ENCODE data around the gene ETV3. TPM values are rescaled to one million over a fixed set of nuclear protein-coding genes. Genes with fewer than 3 reads are reported as not detected.

The ETV3 gene
- total and polyA plus RNA-seq, 3 experiments from 2014 or later = 10.0 to 26.4 (median 24.8) TPM

DNA sequence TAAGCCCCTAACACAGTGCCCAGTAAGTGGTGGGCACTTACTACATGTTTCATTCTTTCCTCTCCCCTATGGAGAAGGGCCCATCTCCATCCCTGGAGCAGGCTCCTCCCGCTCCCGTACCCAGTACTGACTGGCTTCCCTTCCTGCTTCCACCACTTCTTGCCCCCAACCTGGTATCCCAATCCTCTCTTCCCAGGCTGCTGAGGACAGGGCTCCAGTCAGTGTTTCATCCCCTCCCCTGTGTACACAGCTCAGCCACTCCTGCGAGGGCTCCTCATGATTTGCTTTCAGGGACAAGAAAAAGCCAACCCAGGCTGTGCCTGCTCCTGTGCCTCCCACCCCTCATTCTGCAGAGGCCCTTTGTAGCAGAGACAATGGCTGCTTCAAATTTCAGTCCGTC is 20.8 kb upstream of the ETV3 start:
- no peaks in the 10 kb centered on the region for H3K9me3 ChIP-seq (ENCODE audit: low read length)
- H3K9me3 Mint-ChIP-seq = no peaks in the 10 kb centered on the region
- H3K36me3 Mint-ChIP-seq = no peaks in the 10 kb centered on the region
- ChIA-PET CTCF (interaction anchor here (14.4 kb wide), 1 partner anchor 71 kb away, joined by 306 read pairs; no protein-coding TSS in a partner anchor), POLR2A (no interaction called here)
- H3K4me1 Mint-ChIP-seq = peaks cover 14 to 25% (median 16%) of the 10 kb centered on the region in 3 donors
- H3K4me1 ChIP-seq (ENCODE audit: insufficient read depth, low read length) = peaks cover 16% of the 10 kb centered on the region
- no peak for DNase-seq
- H3K27me3 Mint-ChIP-seq = peaks cover 18 to 36% of the 10 kb centered on the region in 2 donors
- H3K4me3 Mint-ChIP-seq = no peak overlapping the region
- no peak overlapping the region for H3K4me3 ChIP-seq (ENCODE audit: low read length)
- H3K36me3 ChIP-seq (ENCODE audit: insufficient read depth, low read length) = no peaks in the 10 kb centered on the region
- no peak overlapping the region for H3K27ac ChIP-seq (ENCODE audit: low read depth, low read length)
- peak overlapping the region in 1 of 8 donors; percentile 20 for H3K27ac Mint-ChIP-seq
- H3K27me3 ChIP-seq (ENCODE audit: insufficient read depth, low read length, poor library complexity, severe bottlenecking) = peaks cover 15% of the 10 kb centered on the region

DNA sequence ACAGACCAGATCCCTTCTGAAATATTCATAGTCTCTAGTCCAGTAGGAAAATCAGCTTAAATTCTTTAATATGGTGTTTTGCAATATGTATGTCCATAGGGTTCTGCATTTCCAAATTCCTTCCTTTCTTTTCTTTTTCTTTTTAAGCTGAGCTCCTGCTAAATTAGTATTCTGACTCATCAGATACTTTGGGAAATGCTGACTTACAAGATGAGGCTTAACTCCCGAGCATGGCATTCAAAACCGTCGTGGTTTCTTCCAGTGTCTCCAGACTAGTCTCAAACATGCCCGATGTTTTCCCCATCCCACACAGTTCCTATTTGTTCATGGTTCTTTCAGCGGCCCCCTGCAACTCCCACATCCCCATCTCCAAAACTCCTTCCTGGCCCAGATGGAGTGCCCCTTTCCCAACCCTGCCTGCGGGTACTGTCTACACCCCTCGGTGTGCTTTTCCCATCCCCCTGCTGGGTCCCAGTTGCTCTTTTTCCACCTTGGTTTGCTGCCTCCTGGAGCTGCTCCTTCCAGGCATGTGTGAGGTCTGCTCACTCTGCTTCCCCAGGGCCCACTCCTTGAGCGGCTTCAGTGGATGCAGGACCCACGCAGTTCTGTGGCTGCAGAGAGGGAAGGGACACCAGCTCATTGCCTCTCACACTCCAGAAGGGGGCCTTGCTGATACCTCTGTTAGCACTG is 19.5 kb upstream of the ETV3 start:
- H3K27me3 Mint-ChIP-seq = peaks cover 13 to 30% of the 10 kb centered on the region in 2 donors
- H3K27ac ChIP-seq (ENCODE audit: low read depth, low read length) = no peak overlapping the region
- H3K9me3 Mint-ChIP-seq = no peaks in the 10 kb centered on the region
- H3K27me3 ChIP-seq (ENCODE audit: insufficient read depth, low read length, poor library complexity, severe bottlenecking) = peaks cover 8% of the 10 kb centered on the region
- peaks cover 17 to 27% (median 24%) of the 10 kb centered on the region in 3 donors for H3K4me1 Mint-ChIP-seq
- ChIA-PET POLR2A (interaction anchor here (0.6 kb wide), 1 partner anchor 70 kb away, joined by 3 read pairs; no protein-coding TSS in a partner anchor), CTCF (interaction anchor here (1.9 to 14.4 kb wide), 3 partner anchors 20 to 76 kb away, joined by 7 to 306 read pairs (median 7); no protein-coding TSS in a partner anchor)
- H3K4me3 ChIP-seq (ENCODE audit: low read length) = no peak overlapping the region
- H3K27ac Mint-ChIP-seq = no peak overlapping the region
- H3K4me1 ChIP-seq (ENCODE audit: insufficient read depth, low read length) = peaks cover 23% of the 10 kb centered on the region
- H3K36me3 ChIP-seq (ENCODE audit: insufficient read depth, low read length) = no peaks in the 10 kb centered on the region
- H3K9me3 ChIP-seq (ENCODE audit: low read length) = no peaks in the 10 kb centered on the region
- DNase-seq = no peak
- no peak overlapping the region for H3K4me3 Mint-ChIP-seq
- H3K36me3 Mint-ChIP-seq = no peaks in the 10 kb centered on the region

DNA sequence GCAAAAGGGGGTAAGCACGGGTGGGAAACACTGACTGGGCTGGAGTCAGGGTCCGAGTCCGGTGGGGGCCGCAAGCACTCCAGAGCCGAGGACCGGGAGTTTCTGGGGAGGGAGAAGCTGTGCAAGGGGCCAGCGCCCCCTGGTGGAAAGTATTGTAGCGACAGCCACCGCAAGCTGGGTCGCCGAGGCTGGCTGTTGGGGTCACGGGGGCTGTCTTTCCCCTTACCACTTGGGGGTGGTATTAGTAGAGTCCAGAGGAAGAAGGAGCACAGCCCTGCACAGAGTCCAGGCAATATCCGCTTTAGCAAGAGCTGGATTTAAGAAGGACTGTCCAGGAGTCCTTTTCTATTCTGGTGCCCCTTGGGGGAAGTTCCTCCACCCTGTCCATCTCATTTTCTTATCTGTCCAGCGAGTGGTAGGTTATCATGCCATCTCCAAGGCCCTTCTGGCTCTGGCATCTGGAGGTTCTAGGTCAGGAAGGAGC is 17.9 kb upstream of the ETV3 start:
- Mint-ChIP-seq H3K4me1 (peaks cover 17 to 27% (median 24%) of the 10 kb centered on the region in 3 donors), H3K36me3 (no peaks in the 10 kb centered on the region), H3K27me3 (peaks cover 13 to 30% of the 10 kb centered on the region in 2 donors), H3K27ac (peak overlapping the region in 5 of 8 donors; percentile 1 to 87 (median 39)), H3K9me3 (no peaks in the 10 kb centered on the region), H3K4me3 (peak overlapping the region in 5 of 7 donors; percentile 33 to 68 (median 56))
- no peaks in the 10 kb centered on the region for H3K9me3 ChIP-seq (ENCODE audit: low read length)
- DNase-seq = peak; percentile 63 to 79 (median 70)
- no peaks in the 10 kb centered on the region for H3K36me3 ChIP-seq (ENCODE audit: insufficient read depth, low read length)
- H3K27me3 ChIP-seq (ENCODE audit: insufficient read depth, low read length, poor library complexity, severe bottlenecking) = peaks cover 8% of the 10 kb centered on the region
- ChIA-PET POLR2A (interaction anchor here (0.9 kb wide), 1 partner anchor 66 kb away, joined by 3 read pairs; no protein-coding TSS in a partner anchor), CTCF (interaction anchor here (0.6 to 14.4 kb wide), 21 partner anchors 9 to 166 kb away, joined by 3 to 306 read pairs (median 5); partner anchors contain the start of gene ETV3)
- H3K4me1 ChIP-seq (ENCODE audit: insufficient read depth, low read length) = peaks cover 23% of the 10 kb centered on the region
- H3K27ac ChIP-seq (ENCODE audit: low read depth, low read length) = no peak overlapping the region
- peak overlapping the region; percentile 12 for H3K4me3 ChIP-seq (ENCODE audit: low read length)

DNA sequence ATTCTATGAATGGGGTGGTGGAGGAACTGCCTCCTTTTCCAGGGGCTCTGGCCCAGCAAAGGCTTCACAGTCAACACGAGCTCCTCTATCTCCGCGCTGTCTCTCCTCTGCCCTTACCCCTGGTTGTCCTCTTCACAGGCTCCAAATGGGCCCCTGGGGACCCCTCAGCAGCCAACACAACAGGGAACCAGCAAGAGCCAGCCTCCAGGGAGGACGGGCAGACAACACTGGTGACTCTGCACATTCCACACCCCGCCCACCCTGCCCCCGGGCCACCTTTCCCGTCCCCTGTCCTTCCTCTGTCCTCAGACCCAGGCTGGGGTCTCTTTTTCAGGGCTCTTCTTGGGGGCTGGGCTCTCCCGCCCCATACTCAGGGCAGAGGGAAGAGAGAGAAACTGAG is 17.5 kb upstream of the ETV3 start:
- H3K4me3 Mint-ChIP-seq = peak overlapping the region in 5 of 7 donors; percentile 33 to 68 (median 56)
- H3K4me1 Mint-ChIP-seq = peaks cover 21 to 28% (median 27%) of the 10 kb centered on the region in 3 donors
- H3K9me3 Mint-ChIP-seq = no peaks in the 10 kb centered on the region
- H3K36me3 Mint-ChIP-seq = no peaks in the 10 kb centered on the region
- no peak for DNase-seq
- H3K4me3 ChIP-seq (ENCODE audit: low read length) = peak overlapping the region; percentile 12
- peaks cover 23% of the 10 kb centered on the region for H3K4me1 ChIP-seq (ENCODE audit: insufficient read depth, low read length)
- peaks cover 8% of the 10 kb centered on the region for H3K27me3 ChIP-seq (ENCODE audit: insufficient read depth, low read length, poor library complexity, severe bottlenecking)
- H3K27ac Mint-ChIP-seq = peak overlapping the region in 5 of 8 donors; percentile 1 to 87 (median 39)
- H3K27ac ChIP-seq (ENCODE audit: low read depth, low read length) = no peak overlapping the region
- ChIA-PET POLR2A (interaction anchor here (0.9 kb wide), 1 partner anchor 66 kb away, joined by 3 read pairs; no protein-coding TSS in a partner anchor), CTCF (interaction anchor here (0.7 to 14.4 kb wide), 22 partner anchors 8 to 166 kb away, joined by 3 to 306 read pairs (median 4); partner anchors contain the start of gene ETV3)
- H3K36me3 ChIP-seq (ENCODE audit: insufficient read depth, low read length) = no peaks in the 10 kb centered on the region
- peaks cover 14 to 30% of the 10 kb centered on the region in 2 donors for H3K27me3 Mint-ChIP-seq
- no peaks in the 10 kb centered on the region for H3K9me3 ChIP-seq (ENCODE audit: low read length)

DNA sequence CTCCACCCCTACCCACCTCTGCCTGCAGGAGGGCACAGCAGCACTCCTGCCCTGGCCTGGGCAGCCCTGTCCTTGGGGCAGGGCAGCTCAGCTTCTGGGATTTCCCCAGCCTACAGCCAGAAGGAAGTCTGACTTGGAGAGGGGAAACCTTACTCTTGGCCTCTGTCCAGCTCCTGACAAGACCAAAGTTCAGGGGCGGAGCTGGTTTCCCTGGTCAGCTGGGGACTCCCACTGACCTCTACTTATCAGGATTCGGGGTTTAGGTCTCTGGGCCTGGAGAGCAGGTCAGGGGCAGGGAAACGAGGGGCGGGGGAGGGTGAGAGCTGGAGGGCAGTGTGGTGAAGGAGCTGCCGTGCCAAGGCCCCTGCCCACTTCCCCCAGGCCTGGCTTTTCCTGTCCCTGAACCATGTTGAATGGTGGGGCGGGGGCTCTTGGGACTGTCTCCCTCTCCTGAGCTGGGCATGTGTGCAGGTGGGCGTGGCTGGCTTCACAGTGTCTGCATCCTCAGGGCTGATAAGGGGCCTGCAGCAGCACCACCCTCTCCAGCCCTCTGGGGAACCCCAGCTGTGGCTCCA is 16.8 kb upstream of the ETV3 start:
- POLR2A ChIA-PET = no interaction called here
- no peak overlapping the region for H3K4me3 ChIP-seq (ENCODE audit: low read length)
- Mint-ChIP-seq H3K4me3 (peak overlapping the region in 1 of 7 donors; percentile 33), H3K9me3 (no peaks in the 10 kb centered on the region), H3K27ac (no peak overlapping the region), H3K36me3 (no peaks in the 10 kb centered on the region), H3K27me3 (peaks cover 15 to 26% of the 10 kb centered on the region in 2 donors), H3K4me1 (peaks cover 22 to 30% (median 27%) of the 10 kb centered on the region in 3 donors)
- peaks cover 8% of the 10 kb centered on the region for H3K27me3 ChIP-seq (ENCODE audit: insufficient read depth, low read length, poor library complexity, severe bottlenecking)
- no peaks in the 10 kb centered on the region for H3K36me3 ChIP-seq (ENCODE audit: insufficient read depth, low read length)
- H3K4me1 ChIP-seq (ENCODE audit: insufficient read depth, low read length) = peaks cover 23% of the 10 kb centered on the region
- H3K27ac ChIP-seq (ENCODE audit: low read depth, low read length) = no peak overlapping the region
- CTCF ChIA-PET = interaction anchor here (0.8 to 14.4 kb wide), 9 partner anchors 13 to 81 kb away, joined by 3 to 306 read pairs (median 5); no protein-coding TSS in a partner anchor
- no peak for DNase-seq
- H3K9me3 ChIP-seq (ENCODE audit: low read length) = no peaks in the 10 kb centered on the region

DNA sequence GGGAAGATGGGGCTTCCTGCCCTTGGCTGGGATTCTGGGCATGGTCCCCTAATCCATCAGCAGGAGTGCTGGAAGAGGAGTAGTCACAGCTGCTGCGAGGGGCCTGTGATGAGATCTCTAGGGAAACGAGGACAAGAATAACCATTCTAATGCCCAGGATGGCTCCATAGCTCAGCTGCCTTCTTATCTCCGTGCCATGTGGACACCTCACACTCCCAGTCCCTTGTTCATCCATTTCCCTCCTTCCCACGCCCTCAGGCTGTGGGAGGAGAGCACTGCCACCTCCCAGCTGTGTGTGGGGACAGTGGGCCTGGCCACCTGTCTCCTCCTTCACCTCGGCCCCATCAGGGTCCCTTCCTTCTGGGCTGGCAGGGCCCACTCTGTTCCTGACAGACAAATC is 16.1 kb upstream of the ETV3 start:
- H3K36me3 Mint-ChIP-seq = no peaks in the 10 kb centered on the region
- peaks cover 22 to 30% (median 27%) of the 10 kb centered on the region in 3 donors for H3K4me1 Mint-ChIP-seq
- peaks cover 15 to 26% of the 10 kb centered on the region in 2 donors for H3K27me3 Mint-ChIP-seq
- Histone ChIP-seq H3K9me3 (ENCODE audit: low read length) (no peaks in the 10 kb centered on the region), H3K36me3 (ENCODE audit: insufficient read depth, low read length) (no peaks in the 10 kb centered on the region), H3K27me3 (ENCODE audit: insufficient read depth, low read length, poor library complexity, severe bottlenecking) (peaks cover 8% of the 10 kb centered on the region), H3K4me3 (ENCODE audit: low read length) (no peak overlapping the region), H3K27ac (ENCODE audit: low read depth, low read length) (no peak overlapping the region), H3K4me1 (ENCODE audit: insufficient read depth, low read length) (peaks cover 23% of the 10 kb centered on the region)
- no peak for DNase-seq
- POLR2A ChIA-PET = interaction anchor here (1.3 kb wide), 1 partner anchor 16 kb away, joined by 3 read pairs; the partner anchor contains the start of gene ETV3
- no peak overlapping the region for H3K4me3 Mint-ChIP-seq
- H3K27ac Mint-ChIP-seq = no peak overlapping the region
- no peaks in the 10 kb centered on the region for H3K9me3 Mint-ChIP-seq
- CTCF ChIA-PET = interaction anchor here (1.0 to 14.4 kb wide), 3 partner anchors 12 to 66 kb away, joined by 3 to 306 read pairs (median 3); no protein-coding TSS in a partner anchor

DNA sequence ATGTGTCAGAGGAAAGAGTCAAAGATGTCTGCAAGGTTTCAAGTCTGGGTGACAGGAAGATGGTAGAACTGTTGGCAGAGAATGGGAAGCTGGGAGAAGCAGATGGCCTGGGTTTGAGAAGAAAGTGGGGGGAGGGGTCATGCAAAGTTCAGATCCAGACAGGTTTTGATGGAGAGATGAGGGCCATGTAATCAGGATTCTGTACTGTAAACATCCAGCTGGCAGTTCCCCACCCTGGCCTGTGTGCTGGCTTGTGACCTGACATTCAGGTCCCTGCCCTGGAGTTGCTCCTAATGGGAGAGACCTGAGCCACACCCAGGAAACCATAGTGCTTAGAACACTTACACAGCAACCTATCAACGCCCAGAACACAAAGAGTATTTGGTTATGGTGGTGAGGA is 15.6 kb upstream of the ETV3 start:
- Mint-ChIP-seq H3K9me3 (no peaks in the 10 kb centered on the region), H3K27me3 (peaks cover 15 to 21% of the 10 kb centered on the region in 2 donors), H3K4me1 (peaks cover 22 to 30% (median 27%) of the 10 kb centered on the region in 3 donors), H3K4me3 (peak overlapping the region in 2 of 7 donors; percentile 5 to 15), H3K36me3 (no peaks in the 10 kb centered on the region), H3K27ac (peak overlapping the region in 1 of 8 donors; percentile 12)
- no peak for DNase-seq
- Histone ChIP-seq H3K27me3 (ENCODE audit: insufficient read depth, low read length, poor library complexity, severe bottlenecking) (peaks cover 8% of the 10 kb centered on the region), H3K4me3 (ENCODE audit: low read length) (no peak overlapping the region), H3K4me1 (ENCODE audit: insufficient read depth, low read length) (peaks cover 23% of the 10 kb centered on the region), H3K9me3 (ENCODE audit: low read length) (no peaks in the 10 kb centered on the region), H3K36me3 (ENCODE audit: insufficient read depth, low read length) (no peaks in the 10 kb centered on the region), H3K27ac (ENCODE audit: low read depth, low read length) (no peak overlapping the region)
- POLR2A ChIA-PET = interaction anchor here (1.3 kb wide), 1 partner anchor 15 kb away, joined by 3 read pairs; the partner anchor contains the start of gene ETV3
- CTCF ChIA-PET = interaction anchor here (14.4 kb wide), 1 partner anchor 65 kb away, joined by 306 read pairs; no protein-coding TSS in a partner anchor
